Activated B cell treated with CpG ODN at 0.5 μM for 24 hours (primary cell): Measurements from ENCODE around the gene IL19. TPM values are rescaled to one million over a fixed set of nuclear protein-coding genes. Genes with fewer than 3 reads are reported as not detected.

Experiments used
- ATAC-seq: fragments of 200-7000 bp; cut with Tn5 transposase; one replicate; pipeline ENCODE4 v1.10.0; 2021; ENCODE audit warnings: low read depth, mild to moderate bottlenecking, moderate library complexity
- CTCF ChIA-PET: fragments of 350-600 bp; sonication (Branson Sonifier 250); formaldehyde crosslinking; loops from one replicate; lab custom pipeline; 2021; ENCODE audit warnings: antibody characterized with exemption; lab: Charles Lee
- POLR2A ChIA-PET: fragments of 350-600 bp; sonication (Branson Sonifier 250); formaldehyde crosslinking; loops from one replicate; lab custom pipeline; 2021; ENCODE audit warnings: antibody characterized with exemption; lab: Charles Lee
- DNase-seq: peaks from one replicate; pipeline ENCODE4 v3.0.0; 2022
- H3K27ac Mint-ChIP-seq: one replicate; pipeline ENCODE4 v1.8.0; 2020; ENCODE audit warnings: mixed read lengths
- H3K27me3 Mint-ChIP-seq: one replicate; pipeline ENCODE4 v1.8.0; 2021; ENCODE audit warnings: mixed read lengths
- H3K36me3 Mint-ChIP-seq: one replicate; pipeline ENCODE4 v1.8.0; 2021; ENCODE audit warnings: low read depth, mixed read lengths
- H3K4me1 Mint-ChIP-seq: one replicate; pipeline ENCODE4 v1.8.0; 2021; ENCODE audit warnings: mixed read lengths
- H3K4me3 Mint-ChIP-seq: one replicate; pipeline ENCODE4 v1.8.0; 2020; ENCODE audit warnings: mild to moderate bottlenecking, mixed read lengths
- H3K9me3 Mint-ChIP-seq: one replicate; pipeline ENCODE4 v1.8.0; 2020; ENCODE audit warnings: mixed read lengths
- CTCF ChIP-seq: fragments of 200-600 bp; IDR thresholded peaks from one replicate; pipeline ENCODE4 v1.8.0; 2022; ENCODE audit warnings: antibody characterized with exemption, mild to moderate bottlenecking
- intact Hi-C: fragments of 100-400 bp; cut with micrococcal nuclease; formaldehyde crosslinking; loops from one replicate; pipeline ENCODE4 v1.15.1; 2024
- total RNA-seq: library from RNA; stranded (reverse); gene quantifications from 2 replicates; pipeline ENCODE4 v1.2.3, GENCODE V29; 2022

The IL19 gene
- total RNA-seq, 1 donor from 2014 or later: not detected

- Mint-ChIP-seq H3K4me3 (no peak overlapping the region), H3K36me3 (peaks cover 7% of the 10 kb centered on the region), H3K4me1 (peaks cover 60% of the 10 kb centered on the region), H3K27ac (no peak overlapping the region), H3K9me3 (no peaks in the 10 kb centered on the region), H3K27me3 (no peaks in the 10 kb centered on the region)
- ChIA-PET POLR2A (interaction anchor here (0.7 kb wide), 2 partner anchors 42 to 93 kb away, joined by 3 to 5 read pairs; no protein-coding TSS in a partner anchor), CTCF (interaction anchor here (0.8 to 6.7 kb wide), 8 partner anchors 11 to 259 kb away, joined by 3 to 60 read pairs (median 6); no protein-coding TSS in a partner anchor)
- ATAC-seq (no peak), DNase-seq (no peak)
- intact Hi-C loops: no loop called here
- TF ChIP-seq CTCF: no peak
Observed at GRCh38 chr1:206723805-206724472, 46.6 kb upstream of the IL19 start.

- ChIA-PET CTCF (interaction anchor here (0.8 to 6.7 kb wide), 29 partner anchors 9 to 257 kb away, joined by 3 to 60 read pairs (median 5); no protein-coding TSS in a partner anchor), POLR2A (interaction anchor here (0.7 to 1.6 kb wide), 6 partner anchors 18 to 205 kb away, joined by 3 to 5 read pairs (median 4); no protein-coding TSS in a partner anchor)
- Mint-ChIP-seq H3K4me3 (no peak overlapping the region), H3K9me3 (no peaks in the 10 kb centered on the region), H3K27ac (peak overlapping the region; percentile 63), H3K27me3 (no peaks in the 10 kb centered on the region), H3K4me1 (peaks cover 48% of the 10 kb centered on the region), H3K36me3 (peaks cover 21% of the 10 kb centered on the region)
- intact Hi-C loops: loop anchor here (1.0 to 5.0 kb wide), 2 partner anchors 61 to 352 kb away; no protein-coding TSS in a partner anchor
- DNase-seq (no peak), ATAC-seq (peak; percentile 63)
- TF ChIP-seq CTCF: no peak
Observed at GRCh38 chr1:206725109-206725963, 45.2 kb upstream of the IL19 start.

- Mint-ChIP-seq H3K36me3 (peaks cover 44% of the 10 kb centered on the region), H3K27me3 (no peaks in the 10 kb centered on the region), H3K9me3 (no peaks in the 10 kb centered on the region), H3K27ac (no peak overlapping the region), H3K4me1 (peaks cover 39% of the 10 kb centered on the region), H3K4me3 (no peak overlapping the region)
- TF ChIP-seq CTCF: no peak
- intact Hi-C loops: loop anchor here (2.0 to 5.0 kb wide), 3 partner anchors 69 to 349 kb away; no protein-coding TSS in a partner anchor
- ChIA-PET CTCF (interaction anchor here (0.7 to 6.7 kb wide), 9 partner anchors 14 to 254 kb away, joined by 3 to 60 read pairs (median 7); no protein-coding TSS in a partner anchor), POLR2A (no interaction called here)
- ATAC-seq: no peak
- DNase-seq: no peak
Observed at GRCh38 chr1:206727981-206728696, 42.4 kb upstream of the IL19 start.

DNA sequence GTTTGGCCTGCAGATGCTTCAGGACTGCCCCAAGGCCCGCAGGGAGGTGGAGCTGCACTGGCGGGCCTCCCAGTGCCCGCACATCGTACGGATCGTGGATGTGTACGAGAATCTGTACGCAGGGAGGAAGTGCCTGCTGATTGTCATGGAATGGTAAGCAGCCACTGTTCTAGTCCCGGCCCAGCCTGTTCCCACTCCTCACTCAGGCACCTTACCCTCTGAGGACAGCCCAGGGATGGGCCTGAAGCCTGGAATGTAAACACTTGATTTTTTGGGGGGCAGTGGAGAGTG is 41.9 kb upstream of the IL19 start:
- POLR2A ChIA-PET: no interaction called here
- Mint-ChIP-seq H3K27ac (no peak overlapping the region), H3K27me3 (no peaks in the 10 kb centered on the region), H3K4me3 (no peak overlapping the region), H3K9me3 (no peaks in the 10 kb centered on the region), H3K4me1 (peaks cover 37% of the 10 kb centered on the region), H3K36me3 (peaks cover 48% of the 10 kb centered on the region)
- DNase-seq: no peak
- no peak for TF ChIP-seq CTCF
- intact Hi-C loops: loop anchor here (5.0 kb wide), 1 partner anchor 349 kb away; no protein-coding TSS in a partner anchor
- CTCF ChIA-PET: interaction anchor here (0.7 to 6.7 kb wide), 6 partner anchors 64 to 253 kb away, joined by 3 to 60 read pairs (median 34); no protein-coding TSS in a partner anchor
- no peak for ATAC-seq
